Stimulated activated CD8-positive, alpha-beta memory T cell treated with anti-CD3 and anti-CD28 coated beads, Interleukin-4, amount 100 ng/mL, for 4 hours (primary cell): ENCODE measurements around the gene ARHGAP19.
"Not testable (repeated sequence)": the region's sequence is repeated elsewhere in the genome, so short reads cannot be mapped to it uniquely, and the experiment has no call there.

Experiments used
- DNase-seq, 2 donors: peaks; one replicate each; pipeline ENCODE4 v3.0.0-alpha.2; 2020; ENCODE audit warnings: low read depth in 2 of 2, low spot score in 1 of 2

Gene ARHGAP19

DNA sequence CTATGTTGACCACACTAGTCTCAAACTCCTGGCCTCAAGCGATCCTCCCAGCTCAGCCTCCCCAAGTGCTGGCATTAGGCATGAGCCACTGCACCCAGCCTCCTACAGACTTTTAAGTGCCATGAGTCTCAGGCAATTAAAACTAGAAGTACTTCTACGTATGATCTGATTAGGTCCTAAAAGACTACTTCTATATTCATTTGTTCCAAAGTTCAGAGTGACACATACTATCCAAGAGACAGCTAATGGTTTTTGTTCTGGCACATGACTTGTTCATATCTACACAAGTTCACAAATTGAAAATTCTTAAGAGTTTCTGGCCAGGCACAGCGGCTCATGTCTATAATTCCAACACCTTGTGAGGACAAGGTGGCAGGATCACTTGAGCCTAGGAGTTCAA, 11.7 kb downstream of the ARHGAP19 start:
- no peak for DNase-seq

DNA sequence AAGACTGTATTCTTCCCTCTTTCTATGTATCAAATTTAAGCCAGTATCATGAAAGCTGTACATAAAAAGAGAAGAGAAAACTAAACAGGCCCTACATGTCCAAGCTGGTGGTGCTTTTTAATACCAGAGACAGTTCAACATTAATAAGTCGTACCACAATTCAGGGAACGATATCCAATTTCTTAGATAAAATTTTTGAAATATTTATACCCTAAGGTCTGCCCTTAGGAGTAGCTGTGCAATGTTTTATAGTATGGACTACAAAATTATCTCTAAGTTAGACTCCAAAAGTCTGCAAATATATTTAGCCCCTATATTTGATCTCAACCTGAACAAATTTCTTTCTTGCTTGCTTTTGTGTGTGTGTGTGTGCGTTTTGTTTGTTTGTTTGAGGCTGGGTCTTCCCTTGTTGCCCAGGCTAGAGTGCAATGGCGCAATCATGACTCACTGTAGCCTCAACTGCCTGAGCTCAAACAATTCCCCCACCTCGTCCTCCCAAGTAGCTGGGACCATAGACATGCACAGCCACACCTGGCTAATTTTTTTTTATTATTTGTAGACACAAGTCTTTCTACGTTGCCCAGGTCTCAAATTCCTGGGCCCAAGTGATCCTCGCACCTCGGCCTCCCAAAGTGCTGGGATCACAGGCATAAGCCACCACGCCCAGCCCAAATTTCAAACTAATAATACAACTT, 13.2 kb downstream of the ARHGAP19 start:
- DNase-seq: no peak

DNA sequence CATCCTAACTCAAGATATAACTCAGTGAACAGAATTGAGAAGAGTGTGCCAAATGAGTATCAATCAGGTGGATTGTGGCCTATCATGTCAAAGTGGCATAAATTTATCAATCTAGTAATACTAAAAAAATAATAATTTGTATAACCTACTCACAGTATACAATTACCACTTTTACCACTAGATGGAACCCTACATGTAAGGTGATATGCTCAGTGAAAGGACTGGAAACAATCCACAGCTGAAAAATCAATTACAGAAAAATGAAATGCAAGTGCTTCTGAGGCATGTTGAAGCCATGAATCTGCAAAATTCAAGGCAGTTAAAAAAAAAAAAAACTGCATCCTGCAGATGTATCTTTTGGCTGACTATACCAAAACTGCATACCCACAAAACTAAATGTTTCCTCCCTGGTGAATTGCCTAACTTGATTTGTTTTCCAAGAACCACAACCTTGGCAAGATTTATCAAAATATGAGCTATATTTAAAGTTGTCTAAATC, 13.9 kb downstream of the ARHGAP19 start:
- DNase-seq: no peak

DNA sequence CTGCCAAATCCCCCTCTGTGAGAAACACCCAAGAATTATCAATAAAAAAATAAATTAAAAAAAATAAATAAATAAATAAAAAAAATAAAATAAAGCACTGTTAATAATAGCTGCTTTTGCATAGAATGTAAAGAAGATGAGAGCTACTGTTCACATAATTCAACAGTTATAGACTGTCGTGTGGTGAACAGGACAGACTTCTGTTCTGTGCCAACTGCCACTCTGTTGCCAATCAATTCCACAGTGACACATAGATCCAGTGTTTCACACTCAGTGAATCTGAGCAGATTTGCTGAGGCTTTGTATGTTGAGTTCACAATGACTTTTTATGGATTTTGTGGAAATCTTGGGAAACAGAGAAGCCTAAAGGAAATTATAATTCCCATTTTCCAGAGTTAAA, 14.9 kb downstream of the ARHGAP19 start:
- no peak for DNase-seq

DNA sequence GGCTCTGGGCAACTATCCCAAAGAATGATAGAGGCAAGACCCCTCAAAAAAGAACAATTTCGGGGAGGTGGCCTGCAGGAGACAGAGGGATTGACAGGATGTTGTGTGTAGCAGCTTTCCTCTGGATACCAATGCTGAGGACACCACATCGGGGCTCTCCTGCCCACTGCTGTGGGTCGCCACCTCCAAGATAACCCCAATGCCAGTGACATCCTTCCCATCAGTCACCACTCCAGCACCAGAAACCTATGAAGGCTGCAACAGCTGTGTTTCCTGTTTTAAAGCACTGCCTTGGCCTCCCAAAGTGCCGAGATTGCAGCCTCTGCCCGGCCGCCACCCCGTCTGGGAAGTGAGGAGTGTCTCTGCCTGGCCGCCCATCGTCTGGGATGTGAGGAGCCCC, 17.6 kb downstream of the ARHGAP19 start:
- DNase-seq: no peak

DNA sequence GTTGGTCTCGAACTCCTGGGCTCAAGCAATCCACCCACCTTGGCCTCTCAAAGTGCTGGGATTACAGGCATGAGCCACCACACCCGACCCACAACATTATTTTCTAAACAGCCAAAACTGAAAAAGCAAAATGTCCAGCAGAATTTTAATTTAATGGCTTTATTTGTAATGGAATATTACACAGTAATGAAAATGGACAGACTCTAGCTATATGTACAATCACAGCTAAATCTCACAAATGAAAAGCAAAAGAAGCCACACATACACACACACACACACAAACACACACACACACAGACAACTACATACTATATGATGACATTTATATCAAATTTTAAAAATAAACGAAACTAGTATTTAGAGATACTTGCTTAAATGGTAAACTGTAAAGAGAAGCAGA, 18.7 kb downstream of the ARHGAP19 start:
- no peak for DNase-seq

DNA sequence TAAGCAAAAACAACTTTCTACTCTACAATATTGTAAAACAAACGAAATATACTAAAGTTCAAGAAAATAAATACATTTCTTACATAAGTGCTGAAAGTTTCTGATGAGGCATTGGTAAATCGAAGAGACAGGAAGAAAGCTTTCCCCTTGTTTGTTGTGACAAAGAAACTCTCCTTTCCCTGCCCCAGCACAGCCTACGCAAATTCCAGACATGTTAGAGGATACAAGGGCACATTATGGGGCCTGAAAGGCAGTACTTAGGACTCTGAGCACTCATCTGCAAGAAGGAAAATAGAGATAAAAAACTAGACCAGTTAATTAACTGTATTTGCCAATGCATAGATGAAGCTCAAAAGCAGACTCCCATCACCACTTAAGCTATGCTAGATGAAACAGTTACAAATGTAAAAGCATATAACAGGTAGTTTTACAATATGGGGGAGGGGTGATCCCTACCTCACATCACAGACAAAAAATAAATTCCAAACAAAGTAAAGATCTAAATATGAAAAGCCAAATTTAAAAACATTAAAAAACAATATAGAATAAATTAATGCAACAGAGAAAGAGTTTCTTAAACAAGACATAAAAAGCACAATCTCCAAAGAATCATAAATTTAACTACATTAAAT, 21.8 kb downstream of the ARHGAP19 start:
- no peak for DNase-seq

DNA sequence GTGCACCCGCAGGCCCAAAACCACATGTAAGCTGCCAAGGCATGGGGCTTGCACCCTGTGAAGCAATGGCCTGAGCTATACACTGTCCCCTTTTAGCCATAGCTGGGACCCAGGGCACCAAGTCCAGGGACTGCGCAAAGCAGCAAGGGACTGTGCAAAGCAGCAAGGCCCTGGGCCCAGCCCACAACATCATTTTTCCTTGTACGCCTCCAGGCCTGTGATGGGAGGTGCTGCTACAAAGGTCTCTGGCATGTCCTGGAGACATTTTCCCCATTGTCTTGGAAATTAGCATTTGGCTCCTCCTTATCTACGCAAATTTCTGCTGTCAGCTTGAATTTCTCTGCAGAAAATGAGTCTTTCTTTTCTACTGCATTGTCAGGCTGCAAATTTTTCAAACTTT, 24.8 kb downstream of the ARHGAP19 start:
- no peak for DNase-seq

DNA sequence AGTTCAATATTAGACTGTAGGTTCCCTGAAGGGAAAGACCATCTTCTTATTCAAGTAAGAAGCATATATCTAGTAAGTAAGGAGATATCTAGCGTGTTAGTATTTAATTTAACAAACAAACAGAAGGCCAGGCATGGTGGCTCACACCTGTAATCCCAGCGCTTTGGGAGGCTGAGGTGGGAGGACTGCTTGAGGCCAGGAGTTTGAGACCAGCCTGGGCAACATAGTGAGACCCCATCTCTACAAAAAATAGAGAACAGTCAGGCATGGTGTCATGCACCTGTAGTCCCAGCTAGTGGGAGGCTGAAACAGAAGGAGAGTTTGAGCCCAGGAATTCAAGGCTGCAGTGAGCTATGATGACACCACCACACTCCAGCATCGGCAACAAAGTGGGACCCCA, 27.3 kb downstream of the ARHGAP19 start:
- DNase-seq: not testable (repeated sequence)

DNA sequence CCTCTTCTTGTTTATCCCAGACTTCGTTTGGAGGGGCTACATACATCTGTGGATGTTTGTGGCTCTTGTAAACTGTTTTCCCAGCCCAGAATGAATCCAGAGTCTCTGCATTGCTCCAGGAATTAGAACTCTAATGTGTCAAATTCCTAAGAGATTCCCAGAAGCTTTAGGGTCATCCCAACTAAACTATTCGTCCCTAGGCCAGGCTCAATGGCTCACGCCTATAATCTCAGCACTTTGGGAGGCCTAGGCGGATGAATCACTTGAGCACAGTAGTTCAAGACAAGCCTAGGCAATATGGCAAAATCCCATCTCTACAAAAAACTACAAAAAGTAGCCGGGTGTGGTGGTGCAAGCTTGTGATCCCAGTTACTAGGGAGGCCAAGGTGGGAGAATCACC, 28.5 kb downstream of the ARHGAP19 start:
- no peak for DNase-seq

DNA sequence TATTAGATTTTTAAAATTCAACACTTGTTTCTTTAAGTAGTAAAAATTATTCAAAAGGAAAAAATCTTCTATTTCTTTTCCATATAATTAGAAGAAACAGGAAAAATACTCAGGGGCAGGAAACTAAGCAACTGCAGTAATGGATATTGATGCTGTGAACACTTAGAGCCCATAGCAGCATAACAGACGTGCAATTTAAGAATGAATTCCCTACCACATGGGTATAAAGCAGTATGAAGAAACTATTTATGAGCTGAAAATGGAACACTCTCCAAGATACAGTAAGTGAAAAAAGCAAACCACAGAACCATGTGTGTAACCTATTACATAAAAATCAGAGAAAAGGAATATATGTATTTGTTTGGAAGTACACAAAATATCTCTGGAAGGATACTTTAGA, 30.8 kb downstream of the ARHGAP19 start:
- DNase-seq: no peak

DNA sequence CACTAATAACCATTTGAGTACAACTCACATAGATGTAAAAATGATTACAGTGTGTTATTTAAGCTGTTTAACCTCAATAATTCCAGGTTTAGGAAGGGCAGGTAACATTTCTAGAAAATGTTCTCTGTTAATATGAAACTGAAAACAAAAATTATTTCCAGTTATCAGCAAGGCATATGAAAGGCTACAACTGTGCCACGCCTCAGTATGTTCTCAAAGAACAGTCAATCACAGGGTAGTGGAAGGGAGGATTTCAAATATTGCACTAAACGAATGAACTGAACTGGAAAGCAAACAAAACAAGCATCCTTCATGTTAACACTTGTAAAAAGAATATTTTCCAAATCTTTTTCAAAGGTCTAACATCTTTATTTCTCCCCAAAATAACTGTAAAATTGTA, 31.3 kb downstream of the ARHGAP19 start:
- no peak for DNase-seq

DNA sequence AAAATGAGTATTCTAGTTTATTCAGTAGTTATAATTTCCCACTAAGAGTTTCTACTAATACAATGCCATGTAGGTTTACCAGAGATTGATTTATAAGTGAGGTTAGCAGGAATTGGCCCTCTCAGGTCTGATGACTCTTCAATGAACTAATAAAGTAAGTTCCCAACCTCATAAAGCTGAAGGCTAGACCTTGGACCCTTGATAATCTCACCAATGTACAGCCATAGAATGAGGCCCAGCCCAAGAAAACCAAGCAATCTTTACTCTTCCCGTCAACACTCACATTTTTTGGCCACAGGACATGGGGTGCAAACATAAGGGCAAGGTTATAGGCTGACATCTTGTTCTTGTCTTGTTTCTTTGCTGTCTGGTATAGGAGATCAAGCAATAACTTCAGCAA, 33.3 kb downstream of the ARHGAP19 start:
- DNase-seq: no peak

DNA sequence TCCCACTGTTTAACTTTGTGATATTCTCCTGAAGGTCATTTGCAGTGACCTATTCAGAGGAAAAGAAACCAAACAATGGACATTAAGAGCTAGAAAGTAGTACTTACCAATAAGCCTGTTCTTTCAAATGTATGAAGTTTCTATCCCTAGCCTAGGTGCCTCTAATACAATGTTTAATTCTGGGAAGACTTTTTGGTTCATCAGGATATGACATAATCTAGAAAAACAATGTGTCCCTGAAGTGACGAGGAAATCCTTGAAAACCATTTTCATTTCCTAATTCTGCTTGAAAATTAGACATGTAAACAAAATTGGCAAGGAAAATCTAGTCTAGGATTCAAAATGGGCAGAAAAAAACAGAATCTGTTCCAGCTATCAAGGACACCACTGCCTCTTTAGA, 36.1 kb downstream of the ARHGAP19 start:
- DNase-seq: no peak

DNA sequence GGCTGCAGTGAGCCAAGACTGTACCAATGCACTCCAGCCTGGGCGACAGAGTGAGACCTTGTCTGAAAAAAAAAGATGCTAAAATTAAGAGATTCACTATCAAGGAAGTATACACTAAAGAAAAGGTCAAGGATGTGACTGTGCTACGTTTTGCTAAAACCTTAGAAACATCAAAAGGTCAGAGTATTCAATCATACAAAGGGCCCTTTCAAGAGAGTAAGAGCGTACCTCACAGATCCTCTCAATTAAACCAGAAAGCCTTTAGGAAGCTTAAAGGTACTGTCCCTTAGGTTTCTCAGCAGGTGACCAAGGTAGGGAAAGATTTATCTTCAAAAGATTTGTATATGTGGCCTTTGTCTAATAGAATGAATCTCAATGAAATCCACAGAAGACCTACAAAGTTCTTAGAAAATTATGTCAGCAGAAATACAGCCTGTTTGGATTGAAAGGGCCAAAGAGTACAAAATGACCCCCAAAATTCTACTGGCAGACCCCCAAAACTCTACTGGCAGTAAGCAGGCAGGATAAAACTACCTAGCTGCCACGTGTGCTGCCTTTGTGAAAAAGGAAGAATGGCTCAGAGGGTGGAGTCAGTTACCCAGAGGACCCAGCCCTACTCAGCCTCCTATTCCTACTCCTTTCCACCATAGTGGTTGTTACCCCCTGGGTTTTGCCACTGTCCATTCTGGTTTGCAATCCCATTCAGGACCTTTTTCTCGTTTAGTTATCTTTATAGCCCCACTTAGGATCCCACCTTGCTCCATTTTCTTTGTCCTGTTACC, 36.7 kb downstream of the ARHGAP19 start:
- no peak for DNase-seq

DNA sequence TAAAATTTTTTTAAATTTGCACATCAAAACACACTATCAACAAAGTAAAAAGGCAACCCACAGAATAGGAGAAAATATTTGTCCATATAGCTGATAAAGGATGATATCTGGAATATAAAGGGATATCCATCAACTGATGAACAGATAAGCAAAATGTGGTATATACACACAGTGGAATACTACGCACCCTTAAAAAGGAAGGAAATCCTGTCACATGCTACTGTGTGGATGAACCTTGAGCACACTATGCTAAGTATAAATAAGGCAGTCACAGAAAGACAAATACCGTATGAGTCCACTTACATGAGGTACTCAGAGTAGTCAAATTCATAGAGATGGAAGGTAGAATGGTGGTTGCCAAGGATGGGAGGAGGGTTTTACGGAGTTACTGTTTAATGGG, 37.7 kb downstream of the ARHGAP19 start:
- no peak for DNase-seq

DNA sequence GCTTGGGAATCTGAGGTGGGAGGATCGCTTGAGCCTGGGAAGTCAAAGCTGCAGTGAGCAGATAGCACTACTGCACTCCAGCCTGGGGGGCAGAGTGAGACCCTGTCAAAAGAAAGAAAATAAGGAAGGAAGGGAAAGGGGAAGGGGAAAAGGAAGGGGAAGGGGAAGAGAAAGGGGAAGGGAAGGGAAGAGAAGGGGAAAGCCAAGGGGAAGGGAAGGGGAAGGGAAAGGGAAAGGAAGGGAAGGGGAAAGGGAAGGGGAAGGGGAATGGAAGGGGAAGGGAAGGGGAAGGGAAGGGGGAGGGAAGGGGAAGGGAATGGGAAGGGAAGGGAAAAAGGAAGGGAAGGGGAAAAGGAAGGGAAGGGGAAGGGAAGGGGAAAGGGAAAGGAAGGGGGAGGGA, 41.5 kb downstream of the ARHGAP19 start:
- no peak for DNase-seq

DNA sequence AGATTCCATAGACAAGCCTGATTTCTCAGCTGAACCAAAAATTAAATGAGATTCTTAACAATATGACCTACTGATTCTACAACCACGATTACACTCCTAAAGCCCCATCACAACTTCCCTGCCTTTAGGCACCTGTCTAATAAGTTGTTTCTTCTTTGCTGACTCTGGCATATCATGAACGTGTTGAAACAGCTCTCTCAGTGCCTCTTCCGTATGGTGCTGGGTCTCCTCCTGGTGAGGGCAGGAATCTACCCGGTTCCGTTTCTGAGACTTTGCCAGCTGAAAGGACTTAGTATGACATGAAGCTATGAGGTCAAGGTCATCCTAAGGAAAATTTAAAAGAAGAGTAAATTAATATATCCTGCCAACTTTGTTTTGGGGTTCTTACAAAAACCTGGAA, 48.6 kb downstream of the ARHGAP19 start:
- no peak for DNase-seq

DNA sequence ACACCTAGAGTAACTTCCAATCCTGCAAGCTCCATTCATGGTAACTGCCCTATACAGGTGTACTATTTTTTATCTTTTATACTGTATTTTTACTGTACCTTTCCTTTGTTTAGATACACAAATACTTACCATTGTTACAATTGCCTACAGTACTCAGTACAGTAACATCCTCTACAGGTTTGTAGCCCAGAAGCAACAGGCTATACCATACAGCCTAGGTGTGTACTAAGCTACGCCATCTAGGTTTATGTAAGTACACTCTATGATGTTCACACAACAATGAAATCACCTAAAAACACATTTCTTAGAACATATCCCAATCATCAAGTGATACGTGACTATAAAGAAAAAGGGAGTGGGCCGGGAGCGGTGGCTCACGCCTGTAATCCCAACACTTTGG, 53.6 kb downstream of the ARHGAP19 start:
- no peak for DNase-seq

DNA sequence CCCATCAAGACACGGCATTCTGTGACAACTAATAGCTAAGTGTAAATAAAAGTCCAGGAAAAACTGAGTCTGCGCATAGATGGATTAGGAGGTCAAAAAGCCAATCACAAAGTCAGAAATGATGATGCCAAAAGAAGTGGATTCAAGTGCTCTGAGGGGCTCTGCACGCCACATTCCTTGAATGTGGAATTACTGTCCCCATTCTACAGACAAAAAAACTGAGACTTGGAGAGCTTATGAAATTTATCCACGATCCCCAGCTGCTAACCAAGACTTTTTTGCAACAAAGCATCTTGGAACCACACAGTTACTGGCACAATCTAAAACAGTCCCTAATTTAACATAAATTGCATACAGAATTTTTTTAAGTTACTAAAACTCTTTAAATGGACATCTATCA, 57.1 kb downstream of the ARHGAP19 start:
- DNase-seq: no peak

DNA sequence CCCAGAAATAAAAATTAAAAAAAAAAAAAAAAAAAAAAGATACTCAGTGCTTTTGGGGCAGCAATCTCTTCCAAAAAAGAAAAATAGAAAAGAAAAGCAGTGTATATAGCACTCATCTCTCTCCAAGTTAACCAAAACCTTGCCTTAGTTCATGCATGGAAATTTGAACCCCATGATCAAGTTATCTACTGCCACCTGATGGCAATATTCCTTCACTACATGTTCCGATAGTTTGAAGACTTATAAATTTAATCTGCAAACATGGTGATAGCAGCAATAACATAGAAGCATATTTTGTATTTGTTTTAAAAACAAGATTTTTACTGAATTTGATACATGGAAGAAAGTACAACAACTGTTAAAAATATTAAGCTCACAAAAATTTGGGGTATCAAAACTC, 58.0 kb downstream of the ARHGAP19 start:
- no peak for DNase-seq

DNA sequence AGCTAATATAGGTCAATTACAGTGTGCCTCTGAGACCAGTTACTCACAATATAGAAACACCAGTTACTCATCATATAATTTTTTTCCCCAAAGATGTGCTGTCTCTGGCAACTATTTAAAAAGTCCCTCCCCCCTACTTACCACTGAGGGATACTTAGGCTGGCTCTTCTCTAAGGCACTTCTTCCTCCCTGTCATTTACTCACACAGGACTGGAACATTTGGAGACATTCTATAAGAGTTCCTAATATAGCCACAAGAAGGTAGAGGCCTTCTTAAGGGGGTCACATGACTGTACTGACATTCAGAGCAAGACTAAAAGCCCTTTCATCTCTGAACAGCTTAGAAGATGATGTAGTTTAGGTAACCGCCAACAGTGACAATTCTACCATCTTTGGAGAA, 62.3 kb downstream of the ARHGAP19 start:
- no peak for DNase-seq
